Spleen (tissue), 11 donors: ENCODE measurements around the gene PM20D2. TPM values are rescaled to one million over a fixed set of nuclear protein-coding genes. Genes with fewer than 3 reads are reported as not detected.

ENCODE experiments used
- DNase-seq: peaks from one replicate; pipeline ENCODE4 v3.0.0-alpha.2; 2020
- H3K27ac ChIP-seq, 8 donors: fragments of 200-600 bp; sonication (generic) in 7 of 8; 1 replicate in 4 of 8; 2 replicates in 4 of 8; pipeline versions ENCODE4 v1.5.0 to v1.8.0; 2016 to 2021; ENCODE audit warnings: inconsistent platforms in 4 of 8, mild to moderate bottlenecking in 4 of 8, moderate library complexity in 1 of 8
- H3K27me3 ChIP-seq, 7 donors: fragments of 200-600 bp; sonication (generic) in 6 of 7; replicated peaks in 1 of 7; 1 replicate in 4 of 7; 2 replicates in 3 of 7; pipeline versions ENCODE4 v1.5.0 to v1.8.0; 2016 to 2021; ENCODE audit warnings: inconsistent platforms in 3 of 7, mild to moderate bottlenecking in 1 of 7
- H3K36me3 ChIP-seq, 6 donors: fragments of 200-600 bp; sonication (generic) in 5 of 6; 1 replicate in 4 of 6; 2 replicates in 2 of 6; pipeline versions ENCODE4 v1.5.0 to v1.8.0; 2016 to 2021; ENCODE audit warnings: inconsistent platforms in 2 of 6
- H3K4me1 ChIP-seq, 6 donors: fragments of 200-600 bp; sonication (generic) in 5 of 6; 1 replicate in 3 of 6; 2 replicates in 3 of 6; pipeline versions ENCODE4 v1.5.0 to v1.8.0; 2016 to 2021; ENCODE audit warnings: inconsistent platforms in 3 of 6
- H3K4me3 ChIP-seq, 8 donors: fragments of 200-600 bp; sonication (generic) in 7 of 8; 1 replicate in 4 of 8; 2 replicates in 4 of 8; pipeline versions ENCODE4 v1.5.0 to v1.8.0; 2016 to 2021; ENCODE audit warnings: inconsistent platforms in 4 of 8, mild to moderate bottlenecking in 4 of 8, moderate library complexity in 2 of 8
- H3K9me3 ChIP-seq, 8 donors: fragments of 200-600 bp; sonication (generic) in 7 of 8; 1 replicate in 4 of 8; 2 replicates in 4 of 8; pipeline versions ENCODE4 v1.5.0 to v1.8.0; 2016 to 2021; ENCODE audit warnings: inconsistent platforms in 4 of 8
- CTCF ChIP-seq, 11 experiments: fragments of 200-600 bp in 7 of 11; fragments of 450-650 bp in 4 of 11; sonication (generic) in 4 of 11; IDR thresholded peaks in 8 of 11; conservative IDR thresholded peaks in 3 of 11; 1 replicate in 7 of 11; 2 replicates in 4 of 11; pipeline versions ENCODE4 v1.4.0 to v1.8.0; 2016 to 2021; ENCODE audit warnings: antibody characterized with exemption in 11 of 11, inconsistent platforms in 4 of 11, mild to moderate bottlenecking in 1 of 11
- POLR2A ChIP-seq, 3 donors: fragments of 450-650 bp; IDR thresholded peaks; one replicate each; pipeline ENCODE4 v1.5.1; 2017; ENCODE audit warnings: antibody characterized with exemption in 3 of 3, mild to moderate bottlenecking in 1 of 3
- POLR2AphosphoS5 ChIP-seq, 3 donors: sonication (generic); formaldehyde crosslinking; IDR thresholded peaks; one replicate each; pipeline ENCODE4 v1.5.1; 2017; ENCODE audit warnings: antibody characterized with exemption in 3 of 3
- WGBS, 5 donors: extraction: QIAGEN DNeasy Blood & Tissue Kit in 3 of 5; methylation state at CpG; one replicate each; pipeline versions ENCODE4 v1.1.5 to v1.1.7; 2013 to 2018; 5-methylcytosine and 5-hydroxymethylcytosine counted together
- intact Hi-C: fragments of 100-400 bp; cut with DNase I; formaldehyde crosslinking; loops from one replicate; pipeline ENCODE4 v1.15.0; 2023; ENCODE audit warnings: low total_unique reads
- polyA plus RNA-seq, 3 donors: library from polyadenylated mRNA; stranded (reverse); fragments of 200-250 nt; gene quantifications; one replicate each; pipeline ENCODE4 v1.2.1, GENCODE V29; 2013
- total RNA-seq, 7 donors: library from RNA; depleted of rRNA in 3 of 7; stranded (reverse); fragments of >200 nt in 3 of 7; fragmentation: NEBNext Ultra II Directional in 4 of 7; extraction: Animal tissue kit (Norgen Biotek cat#: 25700) in 4 of 7; gene quantifications; one replicate each; pipeline versions ENCODE4 v1.1.0 to v1.2.1, GENCODE V29; 2016 to 2021
- donor health status: healthy with polysubstance abuse.
- donor health status: DM: no; HTN: no; CAD: no; lungs with moderate emphysema.
- donor health status: DM: no; HTN: no; CAD: no.
- donor health status: Bipolar disorder and iron deficiency.
- donor health status: healthy.
- donor health status: DM: no; HTN: no; CAD: no.
- donor health status: DM: yes; HTN: yes; CAD: no.

PM20D2 gene
- total and polyA plus RNA-seq, 10 donors, result 5.6 to 14.6 (median 7.3) TPM

- TF ChIP-seq POLR2AphosphoS5 (IDR thresholded peaks at IDR 0.05), result no peak
- TF ChIP-seq POLR2A (IDR thresholded peaks at IDR 0.05), result no peak
- TF ChIP-seq CTCF (IDR thresholded peaks at IDR 0.05 in 8 of 11, conservative IDR thresholded peaks at IDR 0.05 in 3 of 11), result no peak
- intact Hi-C loops, result no loop called here
Observed at GRCh38 chr6:89200706-89201215, 54.9 kb downstream of the PM20D2 start.

GRCh38 chr6:89204096-89204495, 58.2 kb downstream of the PM20D2 start:
- intact Hi-C loops, result no loop called here
- no peaks in the 10 kb centered on the region for H3K9me3 ChIP-seq
- H3K27me3 ChIP-seq, result no peaks in the 10 kb centered on the region
- WGBS, 5 donors, result 83 to 96% (median 92%) methylated on average over 11 of the region's 11 CpGs
- DNase-seq, result no peak
- no peaks in the 10 kb centered on the region for H3K4me1 ChIP-seq
- no peak overlapping the region for H3K27ac ChIP-seq
- no peak for TF ChIP-seq POLR2AphosphoS5 (IDR thresholded peaks at IDR 0.05)
- TF ChIP-seq POLR2A (IDR thresholded peaks at IDR 0.05), result no peak
- no peak for TF ChIP-seq CTCF (IDR thresholded peaks at IDR 0.05 in 8 of 11, conservative IDR thresholded peaks at IDR 0.05 in 3 of 11)
- H3K4me3 ChIP-seq, result no peak overlapping the region
- no peaks in the 10 kb centered on the region for H3K36me3 ChIP-seq

More at GRCh38 chr6:89200706-89201215, 54.9 kb downstream of the PM20D2 start:
- H3K27me3 ChIP-seq, result no peaks in the 10 kb centered on the region
- no peaks in the 10 kb centered on the region for H3K4me1 ChIP-seq
- no peak overlapping the region for H3K27ac ChIP-seq
- WGBS, 5 donors, result 84 to 90% (median 87%) methylated on average over 6 to 7 of the region's 7 CpGs
- no peak overlapping the region for H3K4me3 ChIP-seq
- peaks cover 0 to 7% (median 5%) of the 10 kb centered on the region in 8 donors for H3K9me3 ChIP-seq
- no peak for DNase-seq
- H3K36me3 ChIP-seq, result no peaks in the 10 kb centered on the region

- no peaks in the 10 kb centered on the region for H3K36me3 ChIP-seq
- H3K9me3 ChIP-seq, result no peaks in the 10 kb centered on the region
- TF ChIP-seq POLR2A (IDR thresholded peaks at IDR 0.05) (no peak), CTCF (IDR thresholded peaks at IDR 0.05 in 8 of 11, conservative IDR thresholded peaks at IDR 0.05 in 3 of 11) (no peak), POLR2AphosphoS5 (IDR thresholded peaks at IDR 0.05) (no peak)
- WGBS, 5 donors, result 72 to 90% (median 86%) methylated on average over 4 of the region's 4 CpGs
- H3K4me1 ChIP-seq, result no peaks in the 10 kb centered on the region
- intact Hi-C loops, result no loop called here
- no peaks in the 10 kb centered on the region for H3K27me3 ChIP-seq
- H3K4me3 ChIP-seq, result no peak overlapping the region
- H3K27ac ChIP-seq, result no peak overlapping the region
- no peak for DNase-seq
Observed at GRCh38 chr6:89205819-89206218, 60.0 kb downstream of the PM20D2 start.

- no peaks in the 10 kb centered on the region for H3K27me3 ChIP-seq
- no peak overlapping the region for H3K4me3 ChIP-seq
- intact Hi-C loops, result no loop called here
- 65 to 80% (median 75%) methylated on average over 4 of the region's 4 CpGs for WGBS, 5 donors
- H3K36me3 ChIP-seq, result no peaks in the 10 kb centered on the region
- no peaks in the 10 kb centered on the region for H3K9me3 ChIP-seq
- TF ChIP-seq CTCF (IDR thresholded peaks at IDR 0.05 in 8 of 11, conservative IDR thresholded peaks at IDR 0.05 in 3 of 11) (no peak), POLR2AphosphoS5 (IDR thresholded peaks at IDR 0.05) (no peak), POLR2A (IDR thresholded peaks at IDR 0.05) (no peak)
- no peak overlapping the region for H3K27ac ChIP-seq
- no peaks in the 10 kb centered on the region for H3K4me1 ChIP-seq
- no peak for DNase-seq
Observed at GRCh38 chr6:89208551-89208950, 62.7 kb downstream of the PM20D2 start.
